Aortic smooth muscle cell (primary cell): ENCODE results near the gene FST. TPM values are rescaled to one million over a fixed set of nuclear protein-coding genes. Genes with fewer than 3 reads are reported as not detected.

Source experiments
- total RNA-seq: library from RNA; depleted of rRNA; stranded (reverse); fragments of >200 nt; gene quantifications from 2 replicates; pipeline ENCODE4 v1.2.3, GENCODE V29; 2014

The FST gene
- 95.7 and 152 TPM in 2 replicates for total RNA-seq

DNA sequence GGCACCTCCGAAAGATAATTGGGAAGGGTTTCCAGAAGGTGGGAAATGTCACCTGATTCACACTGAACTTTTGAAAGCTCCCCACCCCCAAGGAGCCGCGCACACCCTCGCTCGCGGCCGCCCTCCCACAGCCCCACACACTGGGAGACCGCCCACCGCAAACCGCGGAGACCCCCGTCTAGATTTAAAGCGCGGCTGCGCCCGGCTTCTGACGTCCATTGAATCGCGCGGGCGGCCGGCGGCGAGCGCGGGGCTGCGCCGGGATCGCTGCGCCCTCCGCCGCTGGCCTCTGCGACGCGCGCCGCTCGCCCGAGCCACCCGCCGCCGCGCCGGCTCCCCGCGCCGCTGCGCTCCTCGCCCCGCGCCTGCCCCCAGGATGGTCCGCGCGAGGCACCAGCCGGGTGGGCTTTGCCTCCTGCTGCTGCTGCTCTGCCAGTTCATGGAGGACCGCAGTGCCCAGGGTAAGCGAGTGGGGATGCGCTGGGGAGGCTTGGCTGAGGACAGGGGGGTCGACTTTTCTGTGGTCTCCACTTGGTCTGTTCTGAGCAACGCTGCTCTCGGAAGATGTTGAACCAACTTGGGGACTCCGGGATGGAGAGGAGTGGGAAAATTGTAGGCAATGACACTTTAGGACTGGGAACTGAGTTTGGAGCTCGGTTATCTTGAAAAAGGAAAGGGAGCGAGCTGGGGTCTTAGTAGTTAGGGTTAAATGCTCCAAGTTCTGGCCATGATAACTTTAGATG is at the start of gene FST:
Gene FST (plus strand): TSS at position 214 of the 743 bp plus-strand sequence. CDS start 163 bp downstream, at position 377.

Other genes with a start within 250 kb of the FST start
- gene NDUFS4, start 80.0 kb downstream of the FST start, total RNA-seq = 115 and 139 TPM in 2 replicates